ENCODE results near the gene NPHP4.
A peak's percentile ranks its signal among the peaks of the same experiment; 100 is the strongest.

The NPHP4 gene

DNA sequence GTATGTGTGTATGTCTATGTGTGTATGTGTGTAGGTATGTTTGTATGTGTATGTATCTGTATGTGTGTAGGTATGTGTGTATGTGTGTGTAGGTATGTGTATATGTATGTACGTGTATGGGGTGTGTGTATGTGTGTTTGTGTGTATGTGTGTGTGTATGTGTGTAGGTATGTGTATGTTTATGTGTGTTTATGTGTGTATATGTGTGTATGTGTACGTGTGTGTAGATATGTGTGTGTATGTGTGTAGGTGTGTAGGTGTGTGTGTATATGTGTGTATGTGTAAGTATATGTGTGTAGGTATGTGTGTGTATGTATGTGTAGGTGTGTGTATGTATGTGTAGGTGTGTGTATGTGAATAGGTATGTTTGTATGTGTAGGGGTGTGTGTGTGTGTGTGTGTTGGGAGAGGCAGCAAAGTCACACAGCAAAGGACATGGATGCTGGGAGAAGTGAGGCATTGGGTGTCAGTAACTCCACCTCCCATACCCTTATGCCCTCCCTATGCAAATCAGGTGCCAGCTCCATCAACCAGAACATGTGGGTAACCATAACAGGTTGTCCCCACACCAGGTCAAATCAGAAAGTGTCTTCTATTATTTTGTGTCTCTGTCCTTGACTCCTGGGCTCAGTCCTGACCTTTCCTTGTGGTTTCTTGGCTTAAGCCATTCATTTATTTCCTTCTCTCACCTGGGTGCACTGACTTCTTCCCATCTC lies 38.5 kb upstream of the NPHP4 start:
- no peak overlapping the region for H3K4me3 ChIP-seq (ENCODE audit: low read depth, low read length)
- TF ChIP-seq CTCF (conservative IDR thresholded peaks at IDR 0.05; ENCODE audit: low read depth, low read length): no peak
- DNase-seq (ENCODE audit: low read depth): no peak

GRCh38 chr1:6030132-6030531 lies 37.9 kb upstream of the NPHP4 start:
- DNase-seq (ENCODE audit: low read depth): no peak
- no peak for TF ChIP-seq CTCF (conservative IDR thresholded peaks at IDR 0.05; ENCODE audit: low read depth, low read length)
- no peak overlapping the region for H3K4me3 ChIP-seq (ENCODE audit: low read depth, low read length)

DNA sequence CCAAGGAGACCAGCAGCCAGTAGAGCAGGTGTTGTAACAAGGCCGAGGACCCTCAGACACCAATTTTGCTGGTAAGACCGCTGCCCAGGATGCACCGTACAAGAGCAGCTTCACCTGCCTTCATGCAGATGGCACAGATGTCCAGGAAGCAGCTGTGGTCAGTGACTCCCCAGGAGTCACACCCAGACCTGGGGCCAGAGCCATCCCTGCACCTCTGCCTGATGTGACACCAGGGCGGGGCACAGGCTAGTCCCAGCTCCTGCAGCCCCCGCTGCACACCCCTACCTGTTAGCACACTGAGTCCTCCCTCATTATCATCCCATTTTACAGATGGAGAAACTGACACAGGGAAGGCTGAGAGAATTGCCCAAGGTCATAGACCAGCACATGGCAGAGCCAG lies 37.1 kb upstream of the NPHP4 start:
- no peak overlapping the region for H3K4me3 ChIP-seq (ENCODE audit: low read depth, low read length)
- DNase-seq (ENCODE audit: low read depth): no peak
- TF ChIP-seq CTCF (conservative IDR thresholded peaks at IDR 0.05; ENCODE audit: low read depth, low read length): no peak

- DNase-seq (ENCODE audit: low read depth): peak; percentile 19
- no peak for TF ChIP-seq CTCF (conservative IDR thresholded peaks at IDR 0.05; ENCODE audit: low read depth, low read length)
- H3K4me3 ChIP-seq (ENCODE audit: low read depth, low read length): no peak overlapping the region
Observed at GRCh38 chr1:6028042-6028850, 36.0 kb upstream of the NPHP4 start.

GRCh38 chr1:6027591-6027990 lies 35.4 kb upstream of the NPHP4 start:
- TF ChIP-seq CTCF (conservative IDR thresholded peaks at IDR 0.05; ENCODE audit: low read depth, low read length): no peak
- no peak overlapping the region for H3K4me3 ChIP-seq (ENCODE audit: low read depth, low read length)
- no peak for DNase-seq (ENCODE audit: low read depth)

GRCh38 chr1:6026095-6026809 lies 34.0 kb upstream of the NPHP4 start:
- peak; percentile 44 for DNase-seq (ENCODE audit: low read depth)
- H3K4me3 ChIP-seq (ENCODE audit: low read depth, low read length): no peak overlapping the region
- TF ChIP-seq CTCF (conservative IDR thresholded peaks at IDR 0.05; ENCODE audit: low read depth, low read length): no peak
